WTC11 (cell line): ENCODE measurements around the gene CLEC2L. TPM values are rescaled to one million over a fixed set of nuclear protein-coding genes. Genes with fewer than 3 reads are reported as not detected.

Experiments
- ATAC-seq: fragments of 200-7000 bp; cut with Tn5 transposase; 2 replicates; pipeline ENCODE4 v1.10.0; 2021; ENCODE audit warnings: mild to moderate bottlenecking, moderate library complexity
- CTCF ChIA-PET: fragments of 300-600 bp; sonication (Branson Sonifier 250); formaldehyde crosslinking; loops from one replicate; lab custom pipeline; 2021; ENCODE audit warnings: antibody characterized with exemption; lab: Charles Lee
- POLR2A ChIA-PET: fragments of 350-600 bp; sonication (Branson Sonifier 250); formaldehyde crosslinking; loops from one replicate; lab custom pipeline; 2021; ENCODE audit warnings: antibody characterized with exemption; lab: Charles Lee
- DNase-seq: peaks from one replicate; pipeline ENCODE4 v3.0.0; 2021; ENCODE audit warnings: low spot score
- H3K27ac Mint-ChIP-seq: 2 replicates; pipeline ENCODE4 v1.8.0; 2021; ENCODE audit warnings: mixed read lengths
- H3K27me3 Mint-ChIP-seq: 2 replicates; pipeline ENCODE4 v1.8.0; 2021; ENCODE audit warnings: low read depth, mild to moderate bottlenecking, moderate library complexity, mixed read lengths
- H3K36me3 Mint-ChIP-seq: 2 replicates; pipeline ENCODE4 v1.8.0; 2021; ENCODE audit warnings: mixed read lengths
- H3K4me1 Mint-ChIP-seq: 2 replicates; pipeline ENCODE4 v1.8.0; 2022; ENCODE audit warnings: mixed read lengths
- H3K4me3 Mint-ChIP-seq: 2 replicates; pipeline ENCODE4 v1.8.0; 2021; ENCODE audit warnings: mild to moderate bottlenecking, moderate library complexity, mixed read lengths
- H3K9me3 Mint-ChIP-seq: 2 replicates; pipeline ENCODE4 v1.8.0; 2021; ENCODE audit warnings: mixed read lengths
- ATF3 ChIP-seq: sonication (generic); formaldehyde crosslinking; conservative IDR thresholded peaks from 2 replicates; pipeline ENCODE4 v1.8.1; 2022; ENCODE audit warnings: mild to moderate bottlenecking, missing genetic modification reagents
- E2F5 ChIP-seq: sonication (generic); formaldehyde crosslinking; IDR thresholded peaks from 2 replicates; pipeline ENCODE4 v1.8.1; 2022; ENCODE audit warnings: mild to moderate bottlenecking, moderate library complexity, missing genetic modification reagents
- ESRRA ChIP-seq: sonication (generic); formaldehyde crosslinking; IDR thresholded peaks from 2 replicates; pipeline ENCODE4 v1.8.1; 2022; ENCODE audit warnings: mild to moderate bottlenecking, missing genetic modification reagents, borderline replicate concordance
- GTF2I ChIP-seq: fragments of 250-450 bp; sonication (Bioruptor Pico); conservative IDR thresholded peaks from 2 replicates; pipeline ENCODE4 v1.4.0; 2021; ENCODE audit warnings: mild to moderate bottlenecking
- PREB ChIP-seq: sonication (generic); formaldehyde crosslinking; IDR thresholded peaks from 2 replicates; pipeline ENCODE4 v1.8.1; 2022; ENCODE audit warnings: mild to moderate bottlenecking, missing genetic modification reagents, moderate library complexity, borderline replicate concordance
- RELA ChIP-seq: sonication (generic); formaldehyde crosslinking; IDR thresholded peaks from 2 replicates; pipeline ENCODE4 v1.8.1; 2022; ENCODE audit warnings: missing genetic modification reagents, mild to moderate bottlenecking, borderline replicate concordance
- SMAD3 ChIP-seq: sonication (generic); formaldehyde crosslinking; IDR thresholded peaks from 2 replicates; pipeline ENCODE4 v1.8.0; 2022; ENCODE audit warnings: missing genetic modification reagents, mild to moderate bottlenecking, borderline replicate concordance
- TP53 ChIP-seq: sonication (generic); formaldehyde crosslinking; IDR thresholded peaks from 2 replicates; pipeline ENCODE4 v1.8.1; 2023; ENCODE audit warnings: mild to moderate bottlenecking, missing genetic modification reagents
- USF1 ChIP-seq: sonication (generic); formaldehyde crosslinking; IDR thresholded peaks from 2 replicates; pipeline ENCODE4 v1.8.0; 2022; ENCODE audit warnings: mild to moderate bottlenecking, missing genetic modification reagents
- ZNF263 ChIP-seq: sonication (generic); formaldehyde crosslinking; IDR thresholded peaks from 2 replicates; pipeline ENCODE4 v1.8.1; 2022; ENCODE audit warnings: low read depth, mild to moderate bottlenecking, moderate library complexity, missing genetic modification reagents
- ZNF396 ChIP-seq: fragments of 250-450 bp; sonication (Bioruptor Pico); IDR thresholded peaks from 2 replicates; pipeline ENCODE4 v1.8.0; 2021; ENCODE audit warnings: mild to moderate bottlenecking, moderate library complexity, borderline replicate concordance
- ZNF671 ChIP-seq: fragments of 250-450 bp; sonication (Bioruptor Pico); IDR thresholded peaks from 2 replicates; pipeline ENCODE4 v1.8.0; 2021; ENCODE audit warnings: mild to moderate bottlenecking
- total RNA-seq: library from RNA; stranded (reverse); gene quantifications from 3 replicates; pipeline ENCODE4 v1.2.3, GENCODE V29; 2021
- TF ChIP-seq, protein P1 (sequence below): sonication (generic); formaldehyde crosslinking; IDR thresholded peaks from 2 replicates; pipeline ENCODE4 v1.8.1; 2022; ENCODE audit warnings: low read depth, mild to moderate bottlenecking, moderate library complexity, missing genetic modification reagents, borderline replicate concordance
- TF ChIP-seq, protein P2 (sequence below): sonication (generic); formaldehyde crosslinking; IDR thresholded peaks from 2 replicates; pipeline ENCODE4 v1.8.1; 2023; ENCODE audit warnings: mild to moderate bottlenecking, missing genetic modification reagents, moderate library complexity
- TF ChIP-seq, protein P3 (sequence below): sonication (generic); formaldehyde crosslinking; IDR thresholded peaks from 2 replicates; pipeline ENCODE4 v1.8.0; 2022; ENCODE audit warnings: mild to moderate bottlenecking, missing genetic modification reagents

The CLEC2L gene
- total RNA-seq, 1 experiment from 2014 or later = 0.13 TPM

- peaks cover 3% of the 10 kb centered on the region; the same call in 1 of the 2 replicates for H3K9me3 Mint-ChIP-seq
- no peak overlapping the region for H3K4me3 Mint-ChIP-seq
- H3K27me3 Mint-ChIP-seq = peaks cover 5% of the 10 kb centered on the region
- peak; percentile 80 for TF ChIP-seq USF1 (CRISPR knock-in tag)
- TF ChIP-seq, protein P1, sequence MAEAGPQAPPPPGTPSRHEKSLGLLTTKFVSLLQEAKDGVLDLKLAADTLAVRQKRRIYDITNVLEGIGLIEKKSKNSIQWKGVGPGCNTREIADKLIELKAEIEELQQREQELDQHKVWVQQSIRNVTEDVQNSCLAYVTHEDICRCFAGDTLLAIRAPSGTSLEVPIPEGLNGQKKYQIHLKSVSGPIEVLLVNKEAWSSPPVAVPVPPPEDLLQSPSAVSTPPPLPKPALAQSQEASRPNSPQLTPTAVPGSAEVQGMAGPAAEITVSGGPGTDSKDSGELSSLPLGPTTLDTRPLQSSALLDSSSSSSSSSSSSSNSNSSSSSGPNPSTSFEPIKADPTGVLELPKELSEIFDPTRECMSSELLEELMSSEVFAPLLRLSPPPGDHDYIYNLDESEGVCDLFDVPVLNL (CRISPR knock-in tag) = no peak
- TF ChIP-seq, protein P2, sequence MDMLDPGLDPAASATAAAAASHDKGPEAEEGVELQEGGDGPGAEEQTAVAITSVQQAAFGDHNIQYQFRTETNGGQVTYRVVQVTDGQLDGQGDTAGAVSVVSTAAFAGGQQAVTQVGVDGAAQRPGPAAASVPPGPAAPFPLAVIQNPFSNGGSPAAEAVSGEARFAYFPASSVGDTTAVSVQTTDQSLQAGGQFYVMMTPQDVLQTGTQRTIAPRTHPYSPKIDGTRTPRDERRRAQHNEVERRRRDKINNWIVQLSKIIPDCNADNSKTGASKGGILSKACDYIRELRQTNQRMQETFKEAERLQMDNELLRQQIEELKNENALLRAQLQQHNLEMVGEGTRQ (CRISPR knock-in tag) = peak; percentile 87
- TF ChIP-seq, protein P3, sequence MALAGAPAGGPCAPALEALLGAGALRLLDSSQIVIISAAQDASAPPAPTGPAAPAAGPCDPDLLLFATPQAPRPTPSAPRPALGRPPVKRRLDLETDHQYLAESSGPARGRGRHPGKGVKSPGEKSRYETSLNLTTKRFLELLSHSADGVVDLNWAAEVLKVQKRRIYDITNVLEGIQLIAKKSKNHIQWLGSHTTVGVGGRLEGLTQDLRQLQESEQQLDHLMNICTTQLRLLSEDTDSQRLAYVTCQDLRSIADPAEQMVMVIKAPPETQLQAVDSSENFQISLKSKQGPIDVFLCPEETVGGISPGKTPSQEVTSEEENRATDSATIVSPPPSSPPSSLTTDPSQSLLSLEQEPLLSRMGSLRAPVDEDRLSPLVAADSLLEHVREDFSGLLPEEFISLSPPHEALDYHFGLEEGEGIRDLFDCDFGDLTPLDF = no peak
- TF ChIP-seq, all 79 proteins: peak for 2
- no peak for DNase-seq
- ChIA-PET POLR2A (no interaction called here), CTCF (interaction anchor here (0.7 to 1.9 kb wide), 9 partner anchors 12 to 59 kb away, joined by 3 to 8 read pairs (median 4); partner anchors contain the start of gene KLRG2)
- H3K36me3 Mint-ChIP-seq = no peaks in the 10 kb centered on the region
- H3K4me1 Mint-ChIP-seq = peaks cover 14% of the 10 kb centered on the region
- H3K27ac Mint-ChIP-seq = peak overlapping the region; percentile 55; the same call in 1 of the 2 replicates
- peak; percentile 31; the same call in 1 of the 2 replicates for ATAC-seq
These were observed 19.0 kb downstream of the CLEC2L start for GRCh38 chr7:139542308-139543151.

DNA sequence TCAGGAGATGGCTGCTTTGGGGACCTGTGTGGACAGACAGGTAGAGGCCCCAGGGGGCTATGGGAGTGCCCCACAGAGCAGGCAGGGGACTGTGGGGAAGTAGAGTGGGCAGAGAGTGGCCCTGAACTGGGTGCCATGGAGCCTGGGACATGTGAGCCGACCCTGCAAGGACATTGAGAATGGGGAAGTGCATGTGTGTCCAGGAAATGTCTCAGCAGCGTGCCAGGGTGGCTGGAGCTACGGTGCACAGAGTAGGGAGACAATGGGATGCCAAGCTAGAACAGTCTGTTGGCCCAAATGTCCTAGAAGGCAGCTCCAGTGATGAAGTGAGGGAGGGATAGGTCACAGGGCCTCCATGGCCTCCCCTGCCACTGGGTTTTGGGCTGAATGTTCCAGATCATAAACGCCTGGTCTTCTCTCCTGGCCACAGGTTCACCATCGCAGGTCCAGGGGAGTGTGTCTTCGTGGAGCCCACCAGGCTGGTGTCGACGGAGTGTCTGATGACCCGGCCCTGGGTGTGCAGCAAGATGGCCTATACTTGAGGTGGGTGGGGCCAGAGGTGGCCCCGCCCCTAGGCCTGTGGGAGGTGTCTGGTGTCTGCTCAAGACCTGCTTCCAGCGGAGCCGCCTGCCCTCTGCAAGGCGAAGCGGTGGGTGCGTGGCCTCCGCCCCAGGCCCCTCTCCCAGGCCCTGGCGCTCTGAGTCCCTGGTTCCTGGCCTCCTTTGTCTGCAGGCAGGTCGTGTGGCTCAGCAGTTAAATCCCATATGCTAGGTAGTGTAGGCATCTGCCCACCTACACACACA lies 20.5 kb downstream of the CLEC2L start:
- ChIA-PET CTCF (interaction anchor here (1.6 kb wide), 1 partner anchor 58 kb away, joined by 4 read pairs; no protein-coding TSS in a partner anchor), POLR2A (no interaction called here)
- DNase-seq (peak; percentile 61), ATAC-seq (peak; percentile 80)
- no peak overlapping the region for H3K4me3 Mint-ChIP-seq
- peaks cover 5% of the 10 kb centered on the region for H3K27me3 Mint-ChIP-seq
- peaks cover 3% of the 10 kb centered on the region; the same call in 1 of the 2 replicates for H3K9me3 Mint-ChIP-seq
- no peak overlapping the region for H3K27ac Mint-ChIP-seq
- peaks cover 14% of the 10 kb centered on the region for H3K4me1 Mint-ChIP-seq
- H3K36me3 Mint-ChIP-seq = no peaks in the 10 kb centered on the region
- TF ChIP-seq SMAD3 (no peak), ATF3 (CRISPR knock-in tag) (no peak), RELA (CRISPR knock-in tag) (no peak), ESRRA (CRISPR knock-in tag) (no peak), ZNF396 (CRISPR knock-in tag) (no peak)

GRCh38 chr7:139544645-139545044 lies 21.2 kb downstream of the CLEC2L start:
- Mint-ChIP-seq H3K9me3 (peaks cover 3% of the 10 kb centered on the region; the same call in 1 of the 2 replicates), H3K27ac (no peak overlapping the region), H3K4me1 (peaks cover 14% of the 10 kb centered on the region), H3K27me3 (peaks cover 5% of the 10 kb centered on the region), H3K4me3 (no peak overlapping the region), H3K36me3 (no peaks in the 10 kb centered on the region)
- DNase-seq = no peak
- ChIA-PET CTCF (interaction anchor here (1.6 kb wide), 1 partner anchor 57 kb away, joined by 4 read pairs; no protein-coding TSS in a partner anchor), POLR2A (no interaction called here)
- no peak for ATAC-seq
- TF ChIP-seq GTF2I (no peak), TP53 (CRISPR knock-in tag) (no peak), E2F5 (CRISPR knock-in tag) (no peak), ZNF671 (no peak), PREB (no peak), ZNF263 (no peak)
